Activated CD4-positive, alpha-beta T cell treated with anti-CD3 and anti-CD28 coated beads, Interleukin-10, Interleukin-2, amounts not matched to agents 100 ng/mL and 50 ng/mL, durations not matched to agents 16 hours and 8 hours (primary cell): ENCODE measurements around the gene ITPR2.
"Not testable (repeated sequence)": the region's sequence is repeated elsewhere in the genome, so short reads cannot be mapped to it uniquely, and the experiment has no call there.

Experiments
- DNase-seq: peaks from one replicate; pipeline ENCODE4 v3.0.0-alpha.2; 2020

ITPR2 gene

GRCh38 chr12:26848156-26848825 is 15.3 kb upstream of the ITPR2 start:
- DNase-seq: no peak

- DNase-seq: no peak
These were observed 14.4 kb upstream of the ITPR2 start for GRCh38 chr12:26847431-26847830.

- no peak for DNase-seq
These were observed 13.4 kb upstream of the ITPR2 start for GRCh38 chr12:26846416-26846815.

GRCh38 chr12:26845984-26846383 is 13.0 kb upstream of the ITPR2 start:
- no peak for DNase-seq

GRCh38 chr12:26845057-26845666 is 12.2 kb upstream of the ITPR2 start:
- no peak for DNase-seq

GRCh38 chr12:26843311-26843710 is 10.3 kb upstream of the ITPR2 start:
- DNase-seq: no peak

GRCh38 chr12:26841085-26841484 is 8.1 kb upstream of the ITPR2 start:
- DNase-seq: no peak

- no peak for DNase-seq
These were observed 6.5 kb upstream of the ITPR2 start for GRCh38 chr12:26839512-26839911.

- DNase-seq: no peak
These were observed 6.0 kb upstream of the ITPR2 start for GRCh38 chr12:26838888-26839416.

- DNase-seq: no peak
These were observed 3.2 kb upstream of the ITPR2 start for GRCh38 chr12:26836201-26836600.

GRCh38 chr12:26834503-26835060 is 1.6 kb upstream of the ITPR2 start:
- not testable (repeated sequence) for DNase-seq

GRCh38 chr12:26833743-26834490 is 923 bp upstream of the ITPR2 start:
- peak; percentile 31 for DNase-seq

GRCh38 chr12:26831951-26832821 is 808 bp downstream of the ITPR2 start:
- DNase-seq: peak; percentile 85

- DNase-seq: peak; percentile 11
These were observed 2.0 kb downstream of the ITPR2 start for GRCh38 chr12:26830783-26831551.

- no peak for DNase-seq
These were observed 2.6 kb downstream of the ITPR2 start for GRCh38 chr12:26830363-26830762.

- no peak for DNase-seq
These were observed 4.5 kb downstream of the ITPR2 start for GRCh38 chr12:26828280-26829073.

GRCh38 chr12:26826437-26826836 is 6.6 kb downstream of the ITPR2 start:
- no peak for DNase-seq

GRCh38 chr12:26825459-26826016 is 7.5 kb downstream of the ITPR2 start:
- no peak for DNase-seq

- DNase-seq: no peak
These were observed 9.6 kb downstream of the ITPR2 start for GRCh38 chr12:26823390-26823789.

- DNase-seq: no peak
These were observed 11.0 kb downstream of the ITPR2 start for GRCh38 chr12:26822026-26822425.
